GM12878 (cell line): ENCODE measurements around the gene TMEM140. TPM values are rescaled to one million over a fixed set of nuclear protein-coding genes. Genes with fewer than 3 reads are reported as not detected.

Experiments
- ATF7 ChIP-seq: fragments of 450-650 bp; IDR thresholded peaks from 2 replicates; pipeline ENCODE4 v1.6.1; 2016; ENCODE audit warnings: low read depth, mild to moderate bottlenecking
- BCLAF1 ChIP-seq: fragments of 450-650 bp; IDR thresholded peaks from 2 replicates; pipeline ENCODE4 v1.6.1; 2017; ENCODE audit warnings: antibody characterized with exemption, mild to moderate bottlenecking, moderate library complexity
- CBX3 ChIP-seq: fragments of 200-600 bp; sonication (generic); IDR thresholded peaks from 2 replicates; pipeline ENCODE4 v1.6.1; 2016; ENCODE audit warnings: low read depth, borderline replicate concordance
- CREB1 ChIP-seq: IDR thresholded peaks from 2 replicates; pipeline ENCODE4 v1.6.1; 2012; ENCODE audit warnings: low read depth, mild to moderate bottlenecking, inconsistent platforms
- FOS ChIP-seq: IDR thresholded peaks from 3 replicates; pipeline ENCODE4 v1.6.1; 2011; ENCODE audit warnings: borderline replicate concordance; ENCODE audit not compliant: insufficient read length; ENCODE audit errors: extremely low read depth
- FOXM1 ChIP-seq: IDR thresholded peaks from 2 replicates; pipeline ENCODE4 v1.6.1; 2012; ENCODE audit warnings: low read depth, mild to moderate bottlenecking, inconsistent platforms, low read length, moderate library complexity
- GATAD2B ChIP-seq: fragments of 450-650 bp; conservative IDR thresholded peaks from 2 replicates; pipeline ENCODE4 v1.6.1; 2017; ENCODE audit warnings: low read depth, mild to moderate bottlenecking, moderate library complexity
- NFIC ChIP-seq: IDR thresholded peaks from 2 replicates; pipeline ENCODE4 v1.6.1; 2012; ENCODE audit warnings: low read depth, mild to moderate bottlenecking, inconsistent platforms, low read length, moderate library complexity
- NR2C1 ChIP-seq: fragments of 450-650 bp; IDR thresholded peaks from 2 replicates; pipeline ENCODE4 v1.6.1; 2017; ENCODE audit warnings: antibody characterized with exemption, mild to moderate bottlenecking, moderate library complexity
- PAX5 ChIP-seq: IDR thresholded peaks from 2 replicates; pipeline ENCODE4 v1.6.1; 2011; ENCODE audit warnings: low read depth, low read length, borderline replicate concordance
- PKNOX1 ChIP-seq: fragments of 450-650 bp; IDR thresholded peaks from 2 replicates; pipeline ENCODE4 v1.6.1; 2016; ENCODE audit warnings: mild to moderate bottlenecking
- POLR2A ChIP-seq: IDR thresholded peaks from 2 replicates; pipeline ENCODE4 v1.6.1; 2011; ENCODE audit warnings: low read depth, mild to moderate bottlenecking, low read length
- RELB ChIP-seq: fragments of 450-650 bp; IDR thresholded peaks from 2 replicates; pipeline ENCODE4 v1.6.1; 2017; ENCODE audit warnings: low read depth, mild to moderate bottlenecking, moderate library complexity
- SKIL ChIP-seq: fragments of 450-650 bp; IDR thresholded peaks from 2 replicates; pipeline ENCODE4 v1.6.1; 2017; ENCODE audit warnings: mild to moderate bottlenecking, low read depth, inconsistent platforms; ENCODE audit not compliant: poor library complexity, severe bottlenecking
- SREBF2 ChIP-seq: IDR thresholded peaks from 2 replicates; pipeline ENCODE4 v1.6.1; 2012; ENCODE audit warnings: mild to moderate bottlenecking, low read length
- SRF ChIP-seq, 2 experiments: IDR thresholded peaks; 2 replicates each; pipeline ENCODE4 v1.6.1; 2011; ENCODE audit warnings: low read depth in 2 of 2, low read length in 2 of 2, mild to moderate bottlenecking in 1 of 2, moderate library complexity in 1 of 2
- USF1 ChIP-seq: IDR thresholded peaks from 2 replicates; pipeline ENCODE4 v1.6.1; 2011; ENCODE audit warnings: borderline replicate concordance, low read depth, mild to moderate bottlenecking, moderate library complexity, mixed read lengths, low read length; ENCODE audit not compliant: insufficient read depth; ENCODE audit errors: extremely low read length
- YY1 ChIP-seq: IDR thresholded peaks from 2 replicates; pipeline ENCODE4 v1.6.1; 2011; ENCODE audit warnings: low read depth, mild to moderate bottlenecking, low read length
- ZBED1 ChIP-seq: IDR thresholded peaks from 2 replicates; pipeline ENCODE4 v1.6.1; 2016; ENCODE audit warnings: borderline replicate concordance
- ZNF24 ChIP-seq: fragments of 450-650 bp; IDR thresholded peaks from 2 replicates; pipeline ENCODE4 v1.6.1; 2017; ENCODE audit warnings: antibody characterized with exemption, mild to moderate bottlenecking
- ZNF274 ChIP-seq: IDR thresholded peaks from one replicate; pipeline ENCODE4 v1.8.0; 2011; ENCODE audit not compliant: insufficient read length, insufficient read depth
- polyA plus RNA-seq, 11 experiments: library from polyadenylated mRNA; depleted of rRNA in 4 of 11; unstranded in 6 of 11; stranded (reverse) in 5 of 11; fragments of >200 nt; fragmentation: Nextera tagmentation in 4 of 11; fragmentation: Illumina TruSeq in 1 of 11; extraction: Ambion mirVana in 4 of 11; extraction: Trizol in 1 of 11; gene quantifications; 1 replicate in 1 of 11; 2 replicates in 10 of 11; pipeline versions ENCODE4 v1.2.1 to v1.2.3, GENCODE V29; 2011 to 2016; ENCODE audit warnings: inconsistent platforms in 2 of 11, missing spikeins in 2 of 11, low read depth in 1 of 11
- total RNA-seq, 4 experiments: library from RNA; depleted of rRNA in 3 of 4; stranded (reverse); fragments of >200 nt in 3 of 4; fragmentation: Illumina TruSeq in 1 of 4; extraction: Trizol in 1 of 4; gene quantifications; 2 replicates each; pipeline versions ENCODE4 v1.2.1 to v1.2.3, GENCODE V29; 2013 to 2021

The TMEM140 gene
- total and polyA plus RNA-seq, 10 of the 15 experiments (the other 5 are each of a cell fraction or from before 2014, with no cell fraction given): 0.85 to 20.7 (median 3.3) TPM

- TF ChIP-seq USF1 (no peak), PKNOX1 (peak; percentile 63), ZNF274 (no peak), CBX3 (no peak), ZNF24 (no peak), ATF7 (no peak), GATAD2B (peak; percentile 45), SKIL (peak; percentile 31), NR2C1 (no peak), FOS (no peak), SRF (IDR thresholded peaks at IDR 0.05; ENCODE audit: low read depth in 2 of 2, low read length in 2 of 2) (no peak), RELB (no peak), ZBED1 (no peak), BCLAF1 (no peak), YY1 (peak; percentile 95), POLR2A (peak; percentile 98), NFIC (no peak), CREB1 (peak; percentile 71; the same call in 1 of the 2 replicates), PAX5 (0 out of 2 replicates have a peak, but pooled peaks have one; percentile 26), FOXM1 (no peak), SREBF2 (no peak)
These were observed 63.5 kb downstream of the TMEM140 start, which contains the start of gene WDR91 (continued) for GRCh38 chr7:135211179-135211945.
